ENCODE data around the gene CEBPB.
A peak's percentile ranks its signal among the peaks of the same experiment; 100 is the strongest.
"Not testable (repeated sequence)": the region's sequence is repeated elsewhere in the genome, so short reads cannot be mapped to it uniquely, and the experiment has no call there.

Gene CEBPB

DNA sequence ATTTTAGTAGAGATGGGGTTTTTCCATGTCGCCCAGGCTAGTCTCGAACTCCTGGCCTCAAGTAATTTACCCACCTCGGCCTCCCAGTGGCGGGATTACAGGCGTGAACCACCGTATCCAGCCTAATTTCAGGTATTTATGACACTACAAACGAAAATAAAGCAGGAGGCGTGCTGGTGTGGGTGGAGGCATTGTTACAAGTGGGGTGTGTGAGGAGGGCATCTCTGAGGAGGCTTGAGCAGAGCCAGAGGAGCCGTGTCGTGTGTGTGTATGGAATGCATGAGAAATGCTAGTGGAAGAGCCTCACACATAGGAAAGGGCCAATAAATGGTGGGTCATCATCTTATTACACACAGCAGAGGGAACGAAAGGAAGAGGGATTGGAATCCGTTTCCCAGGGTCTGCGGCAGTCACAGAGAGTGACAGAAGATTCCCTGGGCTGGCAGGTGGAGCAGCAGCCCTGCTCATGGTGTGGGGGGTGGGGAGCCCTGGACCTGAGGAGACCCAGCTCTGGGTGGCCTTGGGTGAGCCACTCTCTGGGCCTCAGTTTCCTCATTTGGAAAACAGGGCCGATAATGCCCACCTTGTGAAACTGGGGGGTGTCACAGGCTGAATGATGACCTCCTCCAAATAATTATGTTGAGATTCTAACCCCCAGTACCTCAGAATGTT, 19.9 kb upstream of the CEBPB start:
- no peak for DNase-seq (ENCODE audit: low read depth)

DNA sequence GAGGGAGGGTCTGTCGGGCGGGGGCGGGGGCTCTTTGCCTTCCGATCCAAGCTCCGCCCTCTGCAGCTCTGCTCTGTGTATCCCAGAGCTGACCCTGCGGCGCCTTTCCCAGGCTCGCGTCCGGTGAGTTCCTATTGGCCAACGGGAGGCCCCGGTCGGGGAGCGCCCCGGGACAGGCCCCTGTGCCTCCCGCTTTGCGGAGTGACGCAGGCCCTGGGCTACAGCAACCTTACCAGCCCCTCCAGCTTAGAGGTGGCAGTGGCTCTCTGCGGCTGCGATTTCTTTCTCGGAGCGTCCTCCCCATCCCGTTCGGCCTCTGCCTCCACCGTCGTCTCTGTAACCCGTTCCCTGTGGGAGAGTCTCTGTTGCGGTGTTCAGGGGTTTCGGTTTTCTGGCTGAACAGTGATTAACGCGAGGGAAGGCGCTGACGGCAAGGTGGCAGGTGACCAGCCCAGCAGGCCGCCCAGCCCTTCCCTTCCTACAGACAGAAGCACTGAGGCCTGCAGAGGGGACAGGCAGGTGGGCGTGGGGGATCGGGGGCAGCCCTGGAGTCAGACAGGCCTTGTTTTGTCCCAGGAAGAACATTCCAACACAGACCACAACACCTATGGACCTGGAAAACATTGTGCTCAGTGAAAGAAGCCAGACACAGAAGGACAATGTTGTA, 18.1 kb upstream of the CEBPB start:
- DNase-seq (ENCODE audit: low read depth) = no peak

DNA sequence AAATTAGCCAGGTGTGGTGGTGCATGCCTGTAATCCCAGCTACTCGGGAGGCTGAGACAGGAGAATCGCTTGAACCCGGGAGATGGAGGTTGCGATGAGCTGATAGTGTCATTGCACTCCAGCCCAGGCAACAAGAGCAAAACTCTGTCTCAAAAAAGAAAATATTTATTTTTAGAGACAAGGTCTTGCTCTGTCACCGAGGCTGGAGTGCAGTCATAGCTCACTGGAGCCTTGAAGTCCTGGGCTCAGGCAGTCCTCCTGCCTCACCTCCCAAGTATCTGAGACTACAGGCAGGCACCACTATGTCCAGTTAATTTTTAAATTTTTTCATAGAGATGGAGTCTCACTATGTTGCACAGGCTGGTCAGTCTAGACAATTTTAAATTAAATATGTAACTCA, 16.2 kb upstream of the CEBPB start:
- no peak for DNase-seq (ENCODE audit: low read depth)

DNA sequence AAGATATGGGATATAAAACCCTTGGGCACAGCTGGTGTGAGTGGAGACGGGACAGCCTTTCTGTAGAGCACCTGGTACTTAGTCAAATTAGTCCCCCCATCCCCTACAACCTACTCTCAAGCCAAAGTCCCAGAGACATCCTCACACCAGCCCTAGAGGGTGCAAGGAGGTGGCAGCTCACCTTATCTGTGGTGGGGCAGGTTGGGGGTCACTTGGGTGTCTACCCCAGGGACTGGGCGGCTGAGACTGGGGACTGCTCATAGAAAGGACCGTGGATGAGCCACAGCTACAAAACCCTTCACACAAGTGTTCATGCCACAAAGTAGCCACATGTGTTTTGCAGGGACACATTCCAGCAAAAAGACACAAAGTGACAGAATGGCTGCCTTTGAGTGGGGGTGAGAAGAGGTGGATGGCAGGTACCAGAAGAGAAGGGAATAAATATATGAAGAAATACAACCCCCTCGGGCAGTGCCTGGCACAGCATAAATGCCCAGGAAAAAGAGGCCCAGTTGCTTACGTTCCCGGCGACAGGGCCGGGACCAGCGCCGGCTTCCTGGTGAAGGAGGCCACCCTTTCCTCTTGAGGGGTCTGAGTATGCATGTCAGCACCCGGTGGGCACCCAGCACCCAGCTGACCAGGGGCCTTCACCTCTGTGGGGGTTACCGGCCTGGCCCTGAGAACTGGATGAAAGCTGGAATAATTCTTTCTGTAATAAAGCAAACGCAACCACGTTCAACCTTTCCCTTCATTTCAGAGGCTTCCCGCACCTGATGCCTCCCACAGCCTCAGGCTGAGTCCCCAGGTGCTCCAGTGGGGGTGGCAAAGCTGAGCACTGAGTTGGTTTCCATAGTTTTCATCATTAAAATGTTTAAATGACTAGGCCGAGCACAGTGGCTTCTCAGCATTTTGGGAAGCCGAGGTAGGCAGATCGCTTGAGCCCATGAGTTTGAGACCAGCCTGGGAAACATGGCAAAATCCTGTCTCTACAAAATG, 14.4 kb upstream of the CEBPB start:
- DNase-seq (ENCODE audit: low read depth) = no peak

DNA sequence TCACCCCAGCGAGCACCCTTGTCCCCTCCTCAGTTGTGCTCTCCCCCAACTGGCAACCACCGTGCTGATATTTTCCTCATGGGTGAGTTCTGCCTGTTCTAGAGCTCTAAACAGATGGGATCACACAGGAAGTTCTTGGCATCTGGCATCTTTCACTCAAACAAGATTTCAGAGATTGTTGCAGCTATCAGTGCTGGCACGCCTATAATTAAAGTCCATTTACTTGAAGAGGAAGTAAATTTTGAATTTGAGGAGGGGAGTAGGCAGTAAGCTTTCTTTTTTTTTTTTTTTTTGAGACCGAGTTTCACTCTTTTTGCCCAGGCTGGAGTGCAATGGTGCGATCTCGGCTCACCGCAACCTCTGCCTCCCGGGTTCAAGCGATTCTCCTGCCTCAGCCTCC, 12.0 kb upstream of the CEBPB start:
- DNase-seq (ENCODE audit: low read depth) = not testable (repeated sequence)

DNA sequence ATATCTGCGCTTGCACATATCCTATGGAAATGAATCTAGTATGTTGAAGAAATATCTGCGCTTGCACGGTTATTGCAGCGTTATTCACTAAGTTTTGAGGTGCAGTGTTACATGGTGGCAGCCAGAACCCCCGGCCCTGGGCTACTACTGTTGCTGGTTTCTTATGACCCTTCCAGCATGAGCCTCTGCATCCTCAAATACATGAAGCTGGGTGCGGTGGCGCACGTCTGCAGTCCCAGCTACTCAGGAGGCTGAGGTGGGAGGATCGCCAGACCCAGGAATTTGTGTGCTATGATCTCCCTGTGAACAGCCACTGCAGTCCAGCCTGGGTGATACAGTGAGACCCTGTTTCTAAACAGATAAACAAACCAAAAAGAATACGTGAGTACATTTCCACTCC, 9.3 kb upstream of the CEBPB start:
- DNase-seq (ENCODE audit: low read depth) = no peak

DNA sequence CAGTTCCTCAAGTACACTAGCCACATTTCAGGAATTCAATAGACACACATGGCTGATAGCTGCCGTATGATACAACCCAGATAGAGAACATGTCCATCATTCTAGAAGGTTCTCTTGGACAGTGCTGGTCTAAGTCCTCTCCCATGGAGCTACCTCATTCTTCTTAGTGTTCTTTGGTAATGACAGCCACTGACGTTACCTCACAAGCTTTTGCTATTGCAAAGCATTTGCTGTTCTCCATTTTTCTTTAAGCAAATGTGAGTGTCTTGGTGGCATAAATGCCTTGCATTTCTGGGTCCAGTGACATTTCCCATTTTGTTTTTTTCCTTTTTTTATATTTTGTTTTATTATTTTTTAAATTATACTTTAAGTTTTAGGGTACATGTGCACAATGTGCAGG, 8.3 kb upstream of the CEBPB start:
- no peak for DNase-seq (ENCODE audit: low read depth)

DNA sequence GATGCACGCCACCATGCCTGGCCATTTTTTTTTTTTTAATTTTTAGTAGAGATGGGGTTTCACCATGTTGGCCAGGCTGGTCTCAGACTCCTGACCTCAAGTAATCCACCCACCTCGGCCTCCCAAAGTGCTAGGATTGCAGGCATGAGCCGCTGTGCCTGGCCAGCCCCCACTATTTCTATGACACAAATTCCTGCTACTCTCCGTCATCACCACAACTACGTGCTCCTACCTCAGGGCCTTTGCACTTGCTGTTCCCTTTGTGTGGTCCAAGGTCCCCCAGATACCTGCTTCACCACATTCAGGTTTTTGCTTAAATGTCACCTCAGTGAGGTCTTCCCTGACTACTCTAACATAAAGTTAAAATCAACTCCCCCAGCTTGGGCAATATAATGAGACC, 5.2 kb upstream of the CEBPB start:
- no peak for DNase-seq (ENCODE audit: low read depth)

DNA sequence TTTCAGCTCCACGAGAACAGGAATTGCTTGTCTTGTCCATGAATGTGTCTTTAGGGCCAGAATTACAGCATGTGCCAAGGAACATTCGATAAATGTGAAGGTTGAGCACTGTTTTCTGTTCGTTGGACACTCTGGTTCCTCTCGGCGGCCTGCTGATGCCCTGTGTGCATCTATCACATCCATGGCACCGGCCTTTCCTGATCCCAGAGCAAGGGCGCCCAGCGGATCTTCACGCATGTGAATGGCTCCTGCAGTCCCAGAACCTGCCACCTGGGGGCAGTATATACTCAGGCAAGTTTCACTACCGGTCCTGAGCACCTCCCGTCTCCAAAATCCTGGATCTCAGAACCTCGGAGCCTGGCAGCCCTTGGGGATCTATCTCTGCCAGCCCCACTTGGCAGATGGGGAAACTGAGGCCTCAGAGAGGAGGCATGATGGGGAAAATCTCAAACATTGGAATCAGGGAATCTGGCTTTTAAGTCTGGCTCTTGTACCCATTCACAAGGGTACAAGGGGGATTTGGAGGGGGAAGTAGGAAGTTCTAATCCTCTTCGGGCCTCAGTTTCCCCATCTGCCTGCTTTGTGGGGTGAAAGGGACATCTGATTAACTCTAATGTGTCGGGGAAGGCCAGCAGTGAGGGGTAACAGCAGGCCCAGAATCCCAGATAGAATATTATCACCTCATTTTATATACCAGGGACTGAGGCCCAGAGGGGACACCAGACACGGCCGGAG, 4.3 kb upstream of the CEBPB start:
- DNase-seq (ENCODE audit: low read depth) = peak; percentile 74

DNA sequence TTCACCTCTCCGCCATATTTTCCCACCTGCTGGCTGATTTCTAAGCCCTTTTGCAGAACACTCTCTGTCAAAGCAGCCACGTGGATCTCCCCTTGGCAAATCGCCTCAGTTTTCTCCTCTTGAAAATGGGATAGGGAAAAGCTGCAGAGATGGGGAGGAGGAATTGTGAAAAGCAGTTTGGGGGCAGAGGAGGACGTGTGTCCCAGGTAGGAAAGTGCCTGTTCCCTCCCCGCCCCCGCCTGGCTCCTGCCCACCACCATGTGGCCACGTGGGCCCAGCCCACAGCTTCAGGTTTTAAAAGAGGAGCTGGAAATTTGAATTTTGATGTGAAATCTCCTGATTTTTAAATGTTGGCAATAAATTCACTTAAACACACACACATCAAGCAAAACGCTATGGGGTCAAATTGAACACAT, 3.6 kb upstream of the CEBPB start:
- DNase-seq (ENCODE audit: low read depth) = no peak

DNA sequence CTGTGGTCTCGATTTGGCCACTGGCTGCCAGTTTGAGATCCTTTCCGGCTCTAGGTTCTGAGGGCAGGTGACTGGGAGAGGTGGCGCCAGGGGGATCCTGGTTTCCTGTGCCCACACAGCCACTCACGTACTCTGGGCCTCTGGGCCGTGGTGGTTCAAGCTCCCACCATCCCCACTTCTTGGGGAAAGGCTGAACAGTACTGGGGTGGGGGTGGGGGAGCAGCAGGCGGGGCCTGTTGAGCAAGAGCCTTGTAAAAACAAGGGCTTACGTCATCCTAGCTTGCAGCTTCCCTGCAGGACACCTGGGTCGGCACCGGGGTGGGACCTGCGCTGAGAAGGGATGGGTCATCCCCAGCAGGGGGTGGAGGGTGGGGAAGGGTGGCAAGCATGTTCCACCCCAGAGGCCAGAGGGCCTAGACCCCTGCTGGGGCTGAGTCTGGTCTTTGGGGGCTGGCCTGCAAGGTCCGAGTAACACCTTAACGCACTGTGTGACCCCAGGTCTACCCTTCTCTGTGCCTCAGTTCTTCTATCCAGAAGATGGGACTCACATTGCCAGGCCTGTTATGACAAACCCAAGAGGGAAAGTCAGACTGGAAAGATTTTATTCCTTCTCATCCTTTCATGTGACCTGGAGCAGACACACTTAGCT, 3.1 kb upstream of the CEBPB start:
- no peak for DNase-seq (ENCODE audit: low read depth)

DNA sequence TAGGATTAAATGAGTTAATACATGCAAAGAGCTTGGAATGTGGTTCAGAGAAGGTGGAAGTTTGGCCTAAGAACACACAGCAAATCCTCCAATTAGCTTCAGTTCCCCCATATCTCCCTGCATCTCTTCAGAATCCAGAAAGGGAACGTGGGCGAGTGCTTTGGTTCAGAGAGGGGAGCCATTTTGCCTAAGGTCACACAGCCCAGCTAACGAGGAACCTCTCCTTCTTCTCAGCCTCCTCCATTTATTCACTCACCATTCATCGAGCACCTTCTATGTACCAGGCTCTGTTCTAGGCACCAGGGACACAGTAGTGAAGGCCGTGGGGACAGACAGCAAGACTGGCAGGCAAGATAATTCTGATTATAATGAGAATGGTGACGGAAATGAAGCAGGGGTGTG, 2.3 kb upstream of the CEBPB start:
- DNase-seq (ENCODE audit: low read depth) = no peak

DNA sequence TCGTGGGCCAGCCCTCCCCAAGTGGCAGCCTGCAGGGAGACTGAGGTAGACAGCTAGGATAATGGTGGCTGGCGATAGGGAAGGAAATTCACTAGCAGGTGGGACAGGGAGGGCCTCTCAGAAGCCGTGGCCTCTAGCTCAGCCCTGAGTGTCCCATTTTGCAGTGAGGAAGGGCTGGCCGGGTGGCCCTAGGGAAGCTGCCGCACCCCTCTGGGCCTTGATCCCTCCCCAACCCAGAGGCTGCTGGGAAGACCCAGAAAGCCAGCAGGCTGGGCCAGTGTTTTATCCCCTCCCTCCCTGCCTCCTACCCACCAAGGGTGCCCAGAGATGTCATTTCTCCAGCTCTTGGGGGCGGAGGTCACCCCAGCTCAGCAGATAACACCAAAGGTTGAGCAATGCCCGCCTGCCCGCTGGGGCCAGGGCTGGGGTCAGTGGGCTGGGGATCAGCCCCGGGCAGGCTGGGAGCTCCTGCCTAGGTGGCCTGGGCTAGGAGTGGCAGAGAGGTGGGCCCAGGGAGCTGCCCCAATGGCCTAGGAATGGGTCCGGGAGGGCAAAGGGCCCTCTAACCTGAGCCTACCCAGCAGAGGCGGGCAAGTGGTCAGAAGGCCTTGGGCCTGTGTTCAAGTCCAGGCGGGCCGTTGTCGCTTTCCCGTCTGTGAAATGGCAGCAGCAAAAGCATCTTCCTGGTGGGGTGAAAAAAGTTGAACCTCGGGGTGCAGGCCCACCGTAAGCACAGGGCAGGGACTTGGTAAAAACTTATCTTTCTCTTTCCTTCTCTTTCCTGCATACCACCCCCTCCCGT, 1.6 kb upstream of the CEBPB start:
- DNase-seq (ENCODE audit: low read depth) = no peak

DNA sequence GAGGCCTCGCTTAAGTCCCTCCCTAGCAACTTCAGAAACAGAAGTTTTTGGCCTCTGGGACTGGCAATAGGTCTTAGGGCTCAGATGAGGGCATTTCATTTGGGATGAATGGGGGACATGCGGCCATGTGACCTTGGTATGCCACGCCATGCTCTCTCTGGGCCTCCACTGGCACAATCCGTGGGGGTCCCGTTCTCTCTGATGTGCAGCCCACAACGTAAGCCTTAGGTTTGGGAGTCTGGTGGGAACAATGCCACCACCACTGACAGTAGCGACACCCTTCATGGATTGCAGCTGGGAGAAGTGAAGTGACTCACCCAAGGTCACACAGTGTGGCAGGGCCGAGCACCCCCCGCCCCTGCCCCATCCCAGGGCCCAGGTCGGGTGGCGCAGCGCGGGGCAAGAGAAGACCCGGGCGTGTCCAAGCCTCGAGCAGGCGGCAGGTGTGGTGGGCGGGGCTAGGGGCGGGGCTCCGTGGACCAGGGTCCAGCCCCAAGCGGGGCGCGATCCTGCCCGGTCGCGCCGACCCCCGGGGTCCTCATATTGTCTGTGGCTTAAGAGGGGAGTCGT, 864 bp upstream of the CEBPB start:
- peak; percentile 13 for DNase-seq (ENCODE audit: low read depth)

DNA sequence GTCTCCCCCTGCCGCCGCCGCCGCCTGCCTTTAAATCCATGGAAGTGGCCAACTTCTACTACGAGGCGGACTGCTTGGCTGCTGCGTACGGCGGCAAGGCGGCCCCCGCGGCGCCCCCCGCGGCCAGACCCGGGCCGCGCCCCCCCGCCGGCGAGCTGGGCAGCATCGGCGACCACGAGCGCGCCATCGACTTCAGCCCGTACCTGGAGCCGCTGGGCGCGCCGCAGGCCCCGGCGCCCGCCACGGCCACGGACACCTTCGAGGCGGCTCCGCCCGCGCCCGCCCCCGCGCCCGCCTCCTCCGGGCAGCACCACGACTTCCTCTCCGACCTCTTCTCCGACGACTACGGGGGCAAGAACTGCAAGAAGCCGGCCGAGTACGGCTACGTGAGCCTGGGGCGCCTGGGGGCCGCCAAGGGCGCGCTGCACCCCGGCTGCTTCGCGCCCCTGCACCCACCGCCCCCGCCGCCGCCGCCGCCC, 474 bp downstream of the CEBPB start:
- peak; percentile 51 for DNase-seq (ENCODE audit: low read depth)

DNA sequence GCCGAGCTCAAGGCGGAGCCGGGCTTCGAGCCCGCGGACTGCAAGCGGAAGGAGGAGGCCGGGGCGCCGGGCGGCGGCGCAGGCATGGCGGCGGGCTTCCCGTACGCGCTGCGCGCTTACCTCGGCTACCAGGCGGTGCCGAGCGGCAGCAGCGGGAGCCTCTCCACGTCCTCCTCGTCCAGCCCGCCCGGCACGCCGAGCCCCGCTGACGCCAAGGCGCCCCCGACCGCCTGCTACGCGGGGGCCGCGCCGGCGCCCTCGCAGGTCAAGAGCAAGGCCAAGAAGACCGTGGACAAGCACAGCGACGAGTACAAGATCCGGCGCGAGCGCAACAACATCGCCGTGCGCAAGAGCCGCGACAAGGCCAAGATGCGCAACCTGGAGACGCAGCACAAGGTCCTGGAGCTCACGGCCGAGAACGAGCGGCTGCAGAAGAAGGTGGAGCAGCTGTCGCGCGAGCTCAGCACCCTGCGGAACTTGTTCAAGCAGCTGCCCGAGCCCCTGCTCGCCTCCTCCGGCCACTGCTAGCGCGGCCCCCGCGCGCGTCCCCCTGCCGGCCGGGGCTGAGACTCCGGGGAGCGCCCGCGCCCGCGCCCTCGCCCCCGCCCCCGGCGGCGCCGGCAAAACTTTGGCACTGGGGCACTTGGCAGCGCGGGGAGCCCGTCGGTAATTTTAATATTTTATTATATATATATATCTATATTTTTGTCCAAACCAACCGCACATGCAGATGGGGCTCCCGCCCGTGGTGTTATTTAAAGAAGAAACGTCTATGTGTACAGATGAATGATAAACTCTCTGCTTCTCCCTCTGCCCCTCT, 1.1 kb downstream of the CEBPB start:
- DNase-seq (ENCODE audit: low read depth) = peak; percentile 43

DNA sequence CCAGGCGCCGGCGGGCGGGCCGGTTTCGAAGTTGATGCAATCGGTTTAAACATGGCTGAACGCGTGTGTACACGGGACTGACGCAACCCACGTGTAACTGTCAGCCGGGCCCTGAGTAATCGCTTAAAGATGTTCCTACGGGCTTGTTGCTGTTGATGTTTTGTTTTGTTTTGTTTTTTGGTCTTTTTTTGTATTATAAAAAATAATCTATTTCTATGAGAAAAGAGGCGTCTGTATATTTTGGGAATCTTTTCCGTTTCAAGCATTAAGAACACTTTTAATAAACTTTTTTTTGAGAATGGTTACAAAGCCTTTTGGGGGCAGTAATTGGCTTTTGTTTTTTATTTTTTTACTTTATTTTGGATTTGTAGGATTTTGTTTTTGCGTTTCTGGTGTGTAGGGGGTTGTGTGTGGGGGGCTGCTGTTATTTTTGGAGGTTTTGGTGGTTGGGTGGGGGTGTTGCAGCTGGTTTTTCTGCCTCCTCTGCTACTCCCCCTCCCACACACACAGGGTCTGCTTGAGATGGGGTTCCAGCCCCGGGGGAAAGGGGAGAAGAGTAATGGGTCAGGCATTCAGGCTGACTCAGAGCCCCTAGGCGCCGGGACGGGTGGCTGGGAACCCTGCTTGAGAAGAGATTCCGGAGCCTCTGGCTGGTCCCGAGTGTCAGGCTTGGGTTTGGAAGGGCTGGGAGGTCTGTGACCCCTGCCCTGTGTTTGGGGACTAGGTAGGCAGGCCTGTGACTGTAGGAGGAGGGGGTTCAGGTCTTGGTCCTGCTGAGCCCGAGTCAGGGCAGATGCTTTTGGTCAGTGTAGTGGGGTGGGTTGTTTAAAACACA, 2.0 kb downstream of the CEBPB start:
- peak; percentile 66 for DNase-seq (ENCODE audit: low read depth)

DNA sequence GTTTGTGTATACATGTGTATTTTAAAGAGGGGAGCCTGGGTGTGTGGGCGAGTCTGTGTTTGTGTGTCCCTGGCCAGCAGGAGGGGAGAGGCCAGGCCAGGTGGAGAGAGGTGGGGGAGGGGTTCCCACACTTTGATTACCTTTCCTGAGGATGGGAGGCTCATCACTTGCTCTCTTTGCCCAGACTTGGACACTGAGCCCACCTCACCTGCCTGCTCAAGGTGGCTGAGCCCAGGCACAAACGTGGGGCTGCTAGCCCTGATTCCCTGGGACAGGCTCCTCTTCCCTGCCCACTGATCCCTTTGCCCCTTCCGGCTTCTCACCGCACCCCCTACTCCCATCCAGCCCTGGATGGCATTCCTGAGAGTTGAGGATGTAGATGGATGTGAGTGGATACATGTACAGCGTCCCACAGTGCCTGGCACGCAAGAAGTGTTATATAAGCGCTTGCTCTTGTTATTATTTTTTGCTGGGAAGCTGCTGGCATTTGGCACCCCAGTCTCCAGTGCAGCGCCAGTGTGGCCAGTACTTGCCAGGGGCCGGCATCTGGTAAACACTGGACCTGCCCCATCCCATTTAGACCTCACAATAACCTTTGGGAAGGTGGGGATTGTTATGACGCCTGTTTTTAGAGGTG, 2.7 kb downstream of the CEBPB start:
- no peak for DNase-seq (ENCODE audit: low read depth)
